HepG2 (cell line): ENCODE data around the gene RIMBP2. TPM values are rescaled to one million over a fixed set of nuclear protein-coding genes. Genes with fewer than 3 reads are reported as not detected.

Source experiments
- ATAC-seq: fragments of 200-7000 bp; cut with Tn5 transposase; 3 replicates; pipeline ENCODE4 v1.9.1; 2020; ENCODE audit warnings: mild to moderate bottlenecking, moderate library complexity
- BruUV-seq: library from RNA; stranded (reverse); fragments of 400-500 nt; replicated peaks from 2 replicates; lab custom pipeline; 2021; lab: Mats Ljungman, UMichigan
- CTCF ChIA-PET: fragments of 300-600 bp; formaldehyde crosslinking; extraction: SDS; loops from one replicate; lab custom pipeline; 2021; ENCODE audit warnings: low total read pairs, inconsistent platforms, low intra/inter-chr PET ratio; lab: Yijun Ruan, JAX
- POLR2A ChIA-PET: fragments of 350-600 bp; sonication (Branson Sonifier 250); formaldehyde crosslinking; loops from one replicate; lab custom pipeline; 2020; ENCODE audit warnings: antibody characterized with exemption, inconsistent platforms; lab: Yijun Ruan, JAX
- DNase-seq: peaks from one replicate; pipeline ENCODE4 v3.0.0-alpha.2; 2015; ENCODE audit warnings: low spot score
- FAIRE-seq: peaks from 3 replicates; lab custom pipeline; 2011; peaks lifted over from hg19 to GRCh38; lab: Jason Lieb, UNC
- H2AFZ ChIP-seq: one replicate; pipeline ENCODE4 v1.6.1; 2011; ENCODE audit warnings: low read length, inconsistent platforms
- H3K27ac ChIP-seq: fragments of 300-600 bp; 3 replicates; pipeline ENCODE4 v1.8.0; 2011; ENCODE audit warnings: mixed run types, mild to moderate bottlenecking, mixed read lengths, low read length, inconsistent platforms; ENCODE audit not compliant: insufficient read depth; ENCODE audit errors: extremely low read length
- H3K27me3 ChIP-seq, 2 experiments: fragments of 200-600 bp in 1 of 2; 2 replicates in 1 of 2; 3 replicates in 1 of 2; pipeline versions ENCODE4 v1.6.0 to v1.8.0; 2011; ENCODE audit warnings: low read length in 2 of 2, mild to moderate bottlenecking in 2 of 2, moderate library complexity in 2 of 2, inconsistent platforms in 1 of 2; ENCODE audit not compliant: insufficient read depth in 2 of 2, control insufficient read depth in 1 of 2
- H3K36me3 ChIP-seq, 2 experiments: fragments of 200-600 bp in 1 of 2; replicated peaks in 1 of 2; 2 replicates in 1 of 2; 3 replicates in 1 of 2; pipeline versions ENCODE4 v1.5.1 to v1.8.0; 2011; ENCODE audit warnings: low read length in 2 of 2, inconsistent platforms in 1 of 2; ENCODE audit not compliant: insufficient read depth in 2 of 2, control insufficient read depth in 1 of 2
- H3K4me1 ChIP-seq: 2 replicates; pipeline ENCODE4 v1.5.1; 2012; ENCODE audit warnings: low read length, inconsistent platforms; ENCODE audit not compliant: insufficient read depth
- H3K4me2 ChIP-seq: 2 replicates; pipeline ENCODE4 v1.6.0; 2011; ENCODE audit warnings: low read depth, low read length, inconsistent platforms
- H3K4me3 ChIP-seq, 3 experiments: fragments of 200-600 bp in 1 of 3; sonication (generic), shearing (Covaris generic) in 1 of 3; replicated peaks in 1 of 3; 2 replicates each; pipeline ENCODE4 v1.5.1; 2011 to 2016; ENCODE audit warnings: low read length in 3 of 3, inconsistent platforms in 2 of 3, low read depth in 2 of 3, mild to moderate bottlenecking in 2 of 3, control low read depth in 1 of 3, mixed read lengths in 1 of 3; ENCODE audit not compliant: insufficient read depth in 1 of 3
- H3K79me2 ChIP-seq: one replicate; pipeline ENCODE4 v1.6.1; 2011; ENCODE audit warnings: low read length, inconsistent platforms; ENCODE audit not compliant: insufficient read depth
- H3K9ac ChIP-seq: 2 replicates; pipeline ENCODE4 v1.6.0; 2011; ENCODE audit warnings: mild to moderate bottlenecking, low read depth, low read length, inconsistent platforms; ENCODE audit not compliant: insufficient read depth
- H3K9me3 ChIP-seq: 2 replicates; pipeline ENCODE4 v1.5.1; 2012; ENCODE audit warnings: mild to moderate bottlenecking, low read length
- H4K20me1 ChIP-seq: 2 replicates; pipeline ENCODE4 v1.6.0; 2011; ENCODE audit warnings: inconsistent platforms, mild to moderate bottlenecking, low read length, moderate library complexity; ENCODE audit not compliant: insufficient read depth
- DPF2 ChIP-seq: sonication (generic); formaldehyde crosslinking; IDR thresholded peaks from 2 replicates; pipeline ENCODE4 v1.4.0; 2020; ENCODE audit warnings: mild to moderate bottlenecking, low read depth, missing genetic modification reagents, borderline replicate concordance
- ELF4 ChIP-seq: sonication (generic); formaldehyde crosslinking; IDR thresholded peaks from 2 replicates; pipeline ENCODE4 v1.5.0; 2020; ENCODE audit warnings: missing genetic modification reagents, mild to moderate bottlenecking, moderate library complexity, borderline replicate concordance
- MYNN ChIP-seq: sonication (generic); formaldehyde crosslinking; IDR thresholded peaks from 2 replicates; pipeline ENCODE4 v1.4.0; 2020; ENCODE audit warnings: mild to moderate bottlenecking, low read depth, missing genetic modification reagents
- SNAPC2 ChIP-seq: sonication (generic); formaldehyde crosslinking; IDR thresholded peaks from 2 replicates; pipeline ENCODE4 v1.8.1; 2022; ENCODE audit warnings: mild to moderate bottlenecking, missing genetic modification reagents
- ZNF792 ChIP-seq: IDR thresholded peaks from 2 replicates; pipeline ENCODE4 v1.6.1; 2016
- WGBS: methylation state at CpG from one replicate; pipeline ENCODE4 v1.1.6; 2017; ENCODE audit warnings: low lambda C conversion rate; 5-methylcytosine and 5-hydroxymethylcytosine counted together
- in situ Hi-C: cut with HindIII; loops from 2 replicates; pipeline ENCODE4 v1.10.0; 2017; ENCODE audit warnings: low pct_unique_long_range_greater_than_20kb; ENCODE audit not compliant: extremely low pct_ligation_motif_present
- intact Hi-C: fragments of 100-400 bp; cut with micrococcal nuclease; formaldehyde crosslinking; loops from one replicate; pipeline ENCODE4 v1.10.0; 2022; ENCODE audit not compliant: unreplicated experiment
- polyA plus RNA-seq, 8 experiments: library from polyadenylated mRNA; depleted of rRNA in 3 of 8; stranded (reverse) in 7 of 8; unstranded in 1 of 8; fragments of >200 nt; fragmentation: Illumina TruSeq in 4 of 8; extraction: Trizol in 4 of 8; gene quantifications; 2 replicates each; pipeline versions ENCODE4 v1.2.1 to v1.2.3, GENCODE V29; 2011 to 2016; ENCODE audit warnings: low read depth in 4 of 8, missing spikeins in 1 of 8, mixed read lengths in 1 of 8; ENCODE audit not compliant: insufficient read depth in 1 of 8
- total RNA-seq, 5 experiments: library from RNA; depleted of rRNA; stranded (reverse); fragments of >200 nt; fragmentation: Illumina TruSeq; extraction: Trizol; gene quantifications; 2 replicates each; pipeline ENCODE4 v1.2.3, GENCODE V29; 2016; ENCODE audit warnings: low read depth in 1 of 5
- TF ChIP-seq, protein P1 (sequence below): sonication (generic); formaldehyde crosslinking; IDR thresholded peaks from 2 replicates; pipeline ENCODE4 v1.4.0; 2020; ENCODE audit warnings: low read depth, missing genetic modification reagents

Gene RIMBP2
- total and polyA plus RNA-seq, 2 of the 13 experiments (the other 11 are each of a cell fraction or from before 2014, with no cell fraction given) = 0.03 TPM; not detected in 1

DNA sequence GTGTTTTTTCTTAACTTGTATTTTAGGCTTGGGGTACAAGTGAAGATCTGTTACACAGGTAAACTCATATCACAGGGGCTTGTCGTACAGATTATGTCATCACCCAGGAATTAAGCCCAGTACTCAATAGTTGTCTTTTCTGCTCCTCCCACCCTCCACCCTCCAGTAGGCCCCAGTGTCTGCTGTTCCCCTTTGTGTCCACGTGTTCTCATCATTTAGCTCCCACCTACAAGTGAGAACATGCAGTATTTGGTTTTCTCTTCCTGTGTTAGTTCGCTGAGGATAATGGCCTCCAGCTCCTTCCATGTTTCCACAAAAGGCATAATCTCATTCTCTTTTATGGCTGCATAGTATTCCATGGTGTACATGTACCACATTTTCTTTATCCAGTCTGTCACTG lies 166.7 kb downstream of the RIMBP2 start:
- CTCF ChIA-PET = no interaction called here
- H4K20me1 ChIP-seq = no peaks in the 10 kb centered on the region

More for the DNA sequence above, 166.7 kb downstream of the RIMBP2 start:
- Histone ChIP-seq H3K4me3 (no peak overlapping the region), H2AFZ (no peak overlapping the region), H3K27me3 (peaks cover 0 to 9% of the 10 kb centered on the region in 2 experiments; a peak in 1 of 5 replicates), H3K9me3 (peaks cover 15% of the 10 kb centered on the region; the same call in 1 of the 2 replicates), H3K27ac (no peak overlapping the region), H3K4me2 (no peak overlapping the region), H3K79me2 (no peaks in the 10 kb centered on the region), H3K36me3 (no peaks in the 10 kb centered on the region), H3K4me1 (no peaks in the 10 kb centered on the region), H3K9ac (no peak overlapping the region)
- no peak for TF ChIP-seq DPF2 (CRISPR knock-in tag)
- TF ChIP-seq ZNF792 (CRISPR knock-in tag) = no peak
- no peak for TF ChIP-seq SNAPC2 (CRISPR knock-in tag)
- TF ChIP-seq MYNN (CRISPR knock-in tag) = no peak
- TF ChIP-seq ELF4 (CRISPR knock-in tag) = no peak
- TF ChIP-seq, protein P1, sequence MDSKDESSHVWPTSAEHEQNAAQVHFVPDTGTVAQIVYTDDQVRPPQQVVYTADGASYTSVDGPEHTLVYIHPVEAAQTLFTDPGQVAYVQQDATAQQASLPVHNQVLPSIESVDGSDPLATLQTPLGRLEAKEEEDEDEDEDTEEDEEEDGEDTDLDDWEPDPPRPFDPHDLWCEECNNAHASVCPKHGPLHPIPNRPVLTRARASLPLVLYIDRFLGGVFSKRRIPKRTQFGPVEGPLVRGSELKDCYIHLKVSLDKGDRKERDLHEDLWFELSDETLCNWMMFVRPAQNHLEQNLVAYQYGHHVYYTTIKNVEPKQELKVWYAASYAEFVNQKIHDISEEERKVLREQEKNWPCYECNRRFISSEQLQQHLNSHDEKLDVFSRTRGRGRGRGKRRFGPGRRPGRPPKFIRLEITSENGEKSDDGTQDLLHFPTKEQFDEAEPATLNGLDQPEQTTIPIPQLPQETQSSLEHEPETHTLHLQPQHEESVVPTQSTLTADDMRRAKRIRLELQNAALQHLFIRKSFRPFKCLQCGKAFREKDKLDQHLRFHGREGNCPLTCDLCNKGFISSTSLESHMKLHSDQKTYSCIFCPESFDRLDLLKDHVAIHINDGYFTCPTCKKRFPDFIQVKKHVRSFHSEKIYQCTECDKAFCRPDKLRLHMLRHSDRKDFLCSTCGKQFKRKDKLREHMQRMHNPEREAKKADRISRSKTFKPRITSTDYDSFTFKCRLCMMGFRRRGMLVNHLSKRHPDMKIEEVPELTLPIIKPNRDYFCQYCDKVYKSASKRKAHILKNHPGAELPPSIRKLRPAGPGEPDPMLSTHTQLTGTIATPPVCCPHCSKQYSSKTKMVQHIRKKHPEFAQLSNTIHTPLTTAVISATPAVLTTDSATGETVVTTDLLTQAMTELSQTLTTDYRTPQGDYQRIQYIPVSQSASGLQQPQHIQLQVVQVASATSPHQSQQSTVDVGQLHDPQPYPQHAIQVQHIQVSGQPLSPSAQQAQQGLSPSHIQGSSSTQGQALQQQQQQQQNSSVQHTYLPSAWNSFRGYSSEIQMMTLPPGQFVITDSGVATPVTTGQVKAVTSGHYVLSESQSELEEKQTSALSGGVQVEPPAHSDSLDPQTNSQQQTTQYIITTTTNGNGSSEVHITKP (CRISPR knock-in tag) = no peak
- POLR2A ChIA-PET = no interaction called here
- ATAC-seq (no peak), DNase-seq (no peak), FAIRE-seq (no peak)
- no TSS peak for BruUV-seq
- 0% methylated on average over 3 of the region's 3 CpGs for WGBS
- intact Hi-C loops = no loop called here
- in situ Hi-C loops = no loop called here
